Left ventricle myocardium inferior (tissue), 1 donor: ENCODE measurements around the gene BCAS3. TPM values are rescaled to one million over a fixed set of nuclear protein-coding genes. Genes with fewer than 3 reads are reported as not detected.

Experiments
- DNase-seq: peaks from one replicate; pipeline ENCODE4 v3.0.0-alpha.2; 2020
- H3K27ac ChIP-seq: fragments of 200-600 bp; replicated peaks from 2 replicates; pipeline ENCODE4 v1.8.0; 2021
- H3K27me3 ChIP-seq: fragments of 200-600 bp; 2 replicates; pipeline ENCODE4 v1.8.0; 2021; ENCODE audit warnings: low read depth
- H3K36me3 ChIP-seq: fragments of 200-600 bp; 2 replicates; pipeline ENCODE4 v1.8.0; 2021
- H3K4me1 ChIP-seq: fragments of 200-600 bp; 2 replicates; pipeline ENCODE4 v1.8.0; 2021
- H3K4me3 ChIP-seq: fragments of 200-600 bp; 2 replicates; pipeline ENCODE4 v1.8.0; 2021; ENCODE audit warnings: mild to moderate bottlenecking, moderate library complexity
- H3K9me3 ChIP-seq: fragments of 200-600 bp; replicated peaks from 2 replicates; pipeline ENCODE4 v1.8.0; 2021
- intact Hi-C: fragments of 100-400 bp; cut with micrococcal nuclease; formaldehyde crosslinking; loops from one replicate; pipeline ENCODE4 v1.11.0; 2022
- total RNA-seq: library from RNA; stranded (reverse); fragmentation: NEBNext Ultra II Directional; extraction: Animal tissue kit (Norgen Biotek cat#: 25700); gene quantifications from one replicate; pipeline ENCODE4 v1.2.1, GENCODE V29; 2021
- TF ChIP-seq, protein P1 (sequence below): fragments of 200-600 bp; IDR thresholded peaks from 2 replicates; pipeline ENCODE4 v1.8.0; 2021; ENCODE audit warnings: antibody characterized with exemption, mild to moderate bottlenecking, borderline replicate concordance
- donor health status: DM: no; HTN: yes; CAD: no; lungs with severe emphysema.

Gene BCAS3
- total RNA-seq, 1 donor from 2014 or later, result 16.5 TPM

- TF ChIP-seq, protein P1, sequence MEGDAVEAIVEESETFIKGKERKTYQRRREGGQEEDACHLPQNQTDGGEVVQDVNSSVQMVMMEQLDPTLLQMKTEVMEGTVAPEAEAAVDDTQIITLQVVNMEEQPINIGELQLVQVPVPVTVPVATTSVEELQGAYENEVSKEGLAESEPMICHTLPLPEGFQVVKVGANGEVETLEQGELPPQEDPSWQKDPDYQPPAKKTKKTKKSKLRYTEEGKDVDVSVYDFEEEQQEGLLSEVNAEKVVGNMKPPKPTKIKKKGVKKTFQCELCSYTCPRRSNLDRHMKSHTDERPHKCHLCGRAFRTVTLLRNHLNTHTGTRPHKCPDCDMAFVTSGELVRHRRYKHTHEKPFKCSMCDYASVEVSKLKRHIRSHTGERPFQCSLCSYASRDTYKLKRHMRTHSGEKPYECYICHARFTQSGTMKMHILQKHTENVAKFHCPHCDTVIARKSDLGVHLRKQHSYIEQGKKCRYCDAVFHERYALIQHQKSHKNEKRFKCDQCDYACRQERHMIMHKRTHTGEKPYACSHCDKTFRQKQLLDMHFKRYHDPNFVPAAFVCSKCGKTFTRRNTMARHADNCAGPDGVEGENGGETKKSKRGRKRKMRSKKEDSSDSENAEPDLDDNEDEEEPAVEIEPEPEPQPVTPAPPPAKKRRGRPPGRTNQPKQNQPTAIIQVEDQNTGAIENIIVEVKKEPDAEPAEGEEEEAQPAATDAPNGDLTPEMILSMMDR, result no peak
- Histone ChIP-seq H3K27me3 (no peaks in the 10 kb centered on the region), H3K36me3 (no peaks in the 10 kb centered on the region), H3K27ac (peak overlapping the region; percentile 73), H3K9me3 (no peaks in the 10 kb centered on the region), H3K4me1 (peaks cover 29% of the 10 kb centered on the region), H3K4me3 (no peak overlapping the region)
- intact Hi-C loops, result no loop called here
- no peak for DNase-seq
Measured at GRCh38 chr17:61129267-61130254, 451.9 kb downstream of the BCAS3 start.

GRCh38 chr17:61130330-61130729 is 452.7 kb downstream of the BCAS3 start:
- H3K36me3 ChIP-seq, result no peaks in the 10 kb centered on the region
- DNase-seq, result no peak
- no peaks in the 10 kb centered on the region for H3K27me3 ChIP-seq
- peak overlapping the region; percentile 67 for H3K27ac ChIP-seq
- H3K9me3 ChIP-seq, result no peaks in the 10 kb centered on the region
- TF ChIP-seq, protein P1, result no peak
- H3K4me3 ChIP-seq, result no peak overlapping the region
- intact Hi-C loops, result no loop called here
- H3K4me1 ChIP-seq, result peaks cover 29% of the 10 kb centered on the region

DNA sequence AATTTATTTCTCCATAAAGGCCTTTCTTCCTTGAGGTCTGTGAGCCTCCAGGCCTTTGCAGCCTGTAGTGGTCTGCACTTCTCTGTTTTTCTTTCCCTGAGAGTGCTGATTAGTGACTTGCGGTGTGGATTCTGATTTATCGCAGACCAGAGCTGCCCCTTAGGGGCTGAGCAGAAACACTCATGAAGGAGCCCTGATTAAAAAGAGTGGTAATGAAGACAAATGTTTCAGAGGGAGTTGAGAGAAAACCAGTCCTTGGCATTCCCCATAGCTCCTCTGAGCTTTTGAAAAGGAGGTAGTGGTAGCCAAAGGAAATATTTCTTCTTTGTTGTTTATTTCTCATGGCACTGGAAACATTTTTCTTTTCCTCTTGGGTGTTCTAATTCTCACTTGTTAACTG is 453.9 kb downstream of the BCAS3 start:
- no peaks in the 10 kb centered on the region for H3K36me3 ChIP-seq
- intact Hi-C loops, result no loop called here
- peaks cover 28% of the 10 kb centered on the region for H3K4me1 ChIP-seq
- no peaks in the 10 kb centered on the region for H3K9me3 ChIP-seq
- H3K27ac ChIP-seq, result peak overlapping the region; percentile 67
- H3K4me3 ChIP-seq, result no peak overlapping the region
- TF ChIP-seq, protein P1, result no peak
- H3K27me3 ChIP-seq, result no peaks in the 10 kb centered on the region
- DNase-seq, result no peak

- Histone ChIP-seq H3K27ac (peak overlapping the region; percentile 67), H3K36me3 (no peaks in the 10 kb centered on the region), H3K4me3 (no peak overlapping the region), H3K9me3 (no peaks in the 10 kb centered on the region), H3K4me1 (peaks cover 21% of the 10 kb centered on the region), H3K27me3 (no peaks in the 10 kb centered on the region)
- no peak for DNase-seq
- TF ChIP-seq, protein P1, result no peak
- intact Hi-C loops, result no loop called here
Measured at GRCh38 chr17:61132524-61132923, 454.9 kb downstream of the BCAS3 start.

DNA sequence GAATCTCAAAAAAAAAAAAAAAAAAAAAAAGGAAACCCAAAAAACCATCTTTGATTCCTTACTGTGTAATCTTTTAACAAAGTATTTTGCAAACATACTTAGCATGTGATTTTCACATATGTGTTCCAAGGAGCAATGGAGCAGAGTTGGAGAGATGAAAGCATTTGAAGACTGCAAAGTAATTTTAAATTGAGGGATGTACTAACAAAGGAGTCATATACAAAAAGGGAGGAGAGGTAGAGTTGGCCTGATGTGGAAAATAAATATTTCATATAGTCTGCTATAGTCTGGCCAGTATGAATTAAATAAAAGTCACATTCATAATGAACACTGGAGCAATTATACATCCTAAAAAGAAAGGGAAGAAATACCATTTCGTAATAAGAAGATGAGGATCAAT is 456.2 kb downstream of the BCAS3 start:
- Histone ChIP-seq H3K36me3 (no peaks in the 10 kb centered on the region), H3K4me1 (peaks cover 10% of the 10 kb centered on the region), H3K27me3 (no peaks in the 10 kb centered on the region), H3K4me3 (peak overlapping the region; percentile 51), H3K9me3 (no peaks in the 10 kb centered on the region), H3K27ac (peak overlapping the region; percentile 67)
- no peak for DNase-seq
- intact Hi-C loops, result no loop called here
- TF ChIP-seq, protein P1, result no peak
